ENCODE data around the gene SLC39A7.

SLC39A7 gene

GRCh38 chr6:33170176-33171015, 30.3 kb upstream of the SLC39A7 start:
- DNase-seq, result no peak

- no peak for DNase-seq
Observed at GRCh38 chr6:33171016-33171879, 29.4 kb upstream of the SLC39A7 start.

- no peak for DNase-seq
Observed at GRCh38 chr6:33171880-33172687, 28.6 kb upstream of the SLC39A7 start.

GRCh38 chr6:33172688-33173534, 27.8 kb upstream of the SLC39A7 start:
- no peak for DNase-seq

GRCh38 chr6:33173535-33174180, 27.0 kb upstream of the SLC39A7 start:
- DNase-seq, result no peak

- no peak for DNase-seq
Observed at GRCh38 chr6:33174784-33175183, 25.9 kb upstream of the SLC39A7 start.

- no peak for DNase-seq
Observed at GRCh38 chr6:33175436-33176069, 25.1 kb upstream of the SLC39A7 start.

GRCh38 chr6:33176906-33177305, 23.8 kb upstream of the SLC39A7 start:
- DNase-seq, result no peak

- no peak for DNase-seq
Observed at GRCh38 chr6:33177552-33178446, 22.9 kb upstream of the SLC39A7 start.

GRCh38 chr6:33178755-33179475, 21.8 kb upstream of the SLC39A7 start:
- DNase-seq, result no peak

GRCh38 chr6:33181141-33181540, 19.5 kb upstream of the SLC39A7 start:
- DNase-seq, result no peak

GRCh38 chr6:33183071-33183683, 17.5 kb upstream of the SLC39A7 start:
- DNase-seq, result no peak

GRCh38 chr6:33185190-33185589, 15.5 kb upstream of the SLC39A7 start:
- no peak for DNase-seq

- DNase-seq, result no peak
Observed at GRCh38 chr6:33185654-33186187, 14.9 kb upstream of the SLC39A7 start.

- DNase-seq, result no peak
Observed at GRCh38 chr6:33187809-33188208, 12.9 kb upstream of the SLC39A7 start.

GRCh38 chr6:33189164-33189563, 11.5 kb upstream of the SLC39A7 start:
- no peak for DNase-seq

- DNase-seq, result no peak
Observed at GRCh38 chr6:33189625-33190448, 10.8 kb upstream of the SLC39A7 start.

All from activated T-cell treated with anti-CD3 and anti-CD28 coated beads, Interleukin-2, amount 50 U/mL, for 48 hours (primary cell).